ENCODE measurements around the gene REG4. TPM values are rescaled to one million over a fixed set of nuclear protein-coding genes. Genes with fewer than 3 reads are reported as not detected.

Gene REG4
- total and polyA plus RNA-seq, 11 donors = 0.07 TPM; not detected in 10

DNA sequence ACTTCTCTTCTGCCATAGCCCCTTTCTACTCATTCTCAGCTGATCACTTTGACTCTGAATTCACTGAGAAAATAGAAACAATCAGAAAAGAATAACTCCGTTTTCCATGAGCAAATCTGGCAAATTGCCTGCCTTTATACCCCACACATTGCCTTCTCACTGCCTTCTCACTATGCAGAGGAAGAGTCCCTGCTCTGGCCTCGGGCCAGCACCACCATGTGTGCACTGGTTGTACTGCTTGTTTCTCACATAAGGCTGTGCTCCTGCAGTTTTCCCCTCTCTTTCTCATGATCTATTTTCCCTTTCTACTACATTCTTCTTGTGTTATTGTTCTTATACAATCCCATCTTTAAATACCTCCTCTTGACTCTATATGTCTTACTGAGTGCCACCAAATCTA, 40.2 kb downstream of the REG4 start:
- intact Hi-C loops (cut with DNase I) = no loop called here
- DNase-seq (peak in 2 of 5 donors; percentile 41 to 54), ATAC-seq (peak in 1 of 4 donors; percentile 30)
- peaks cover 0 to 30% (median 6%) of the 10 kb centered on the region in 12 donors for H3K4me1 ChIP-seq
- no peaks in the 10 kb centered on the region for H3K27me3 ChIP-seq
- TF ChIP-seq, protein P1, sequence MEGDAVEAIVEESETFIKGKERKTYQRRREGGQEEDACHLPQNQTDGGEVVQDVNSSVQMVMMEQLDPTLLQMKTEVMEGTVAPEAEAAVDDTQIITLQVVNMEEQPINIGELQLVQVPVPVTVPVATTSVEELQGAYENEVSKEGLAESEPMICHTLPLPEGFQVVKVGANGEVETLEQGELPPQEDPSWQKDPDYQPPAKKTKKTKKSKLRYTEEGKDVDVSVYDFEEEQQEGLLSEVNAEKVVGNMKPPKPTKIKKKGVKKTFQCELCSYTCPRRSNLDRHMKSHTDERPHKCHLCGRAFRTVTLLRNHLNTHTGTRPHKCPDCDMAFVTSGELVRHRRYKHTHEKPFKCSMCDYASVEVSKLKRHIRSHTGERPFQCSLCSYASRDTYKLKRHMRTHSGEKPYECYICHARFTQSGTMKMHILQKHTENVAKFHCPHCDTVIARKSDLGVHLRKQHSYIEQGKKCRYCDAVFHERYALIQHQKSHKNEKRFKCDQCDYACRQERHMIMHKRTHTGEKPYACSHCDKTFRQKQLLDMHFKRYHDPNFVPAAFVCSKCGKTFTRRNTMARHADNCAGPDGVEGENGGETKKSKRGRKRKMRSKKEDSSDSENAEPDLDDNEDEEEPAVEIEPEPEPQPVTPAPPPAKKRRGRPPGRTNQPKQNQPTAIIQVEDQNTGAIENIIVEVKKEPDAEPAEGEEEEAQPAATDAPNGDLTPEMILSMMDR (IDR thresholded peaks at IDR 0.05) = no peak
- TF ChIP-seq POLR2A (IDR thresholded peaks at IDR 0.05) = no peak
- 33 to 38% (median 37%) methylated on average over 2 of the region's 2 CpGs for WGBS, 4 donors
- no peaks in the 10 kb centered on the region for H3K9me3 ChIP-seq
- no peak overlapping the region for H3K27ac ChIP-seq
- H3K36me3 ChIP-seq = no peaks in the 10 kb centered on the region
- no peak overlapping the region for H3K4me3 ChIP-seq

DNA sequence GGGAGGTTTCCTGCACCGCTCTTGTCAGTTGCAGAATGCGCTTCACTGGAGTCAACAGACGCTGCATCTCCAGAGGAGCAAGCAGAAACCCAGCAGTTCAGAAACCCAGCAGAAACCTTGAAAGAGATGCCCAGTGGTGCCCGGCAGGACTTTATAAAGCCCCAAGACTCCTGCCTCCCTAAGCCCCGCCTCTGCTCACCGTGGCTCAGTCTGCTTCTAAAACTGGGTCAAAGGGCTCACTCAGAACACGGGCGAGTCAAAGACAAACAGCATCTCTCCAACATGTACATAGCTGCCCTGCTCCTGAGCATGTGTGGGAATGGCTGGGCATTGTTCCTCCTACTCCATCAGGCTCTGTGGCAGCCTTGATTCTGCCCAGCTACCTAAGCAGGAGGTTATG, 42.5 kb downstream of the REG4 start, which contains the start of gene HMGCS2:
Gene HMGCS2, minus strand, starts transcription at position 128 of the 400 bp plus-strand sequence. Its CDS starts 61 bp downstream, at position 67.
- Histone ChIP-seq H3K4me3 (peak within 1 kb of the TSS in 2 of 12 donors; percentile 29 to 58), H3K4me1 (peaks cover 0 to 25% (median 5%) of the 10 kb centered on the region in 12 donors), H3K27me3 (no peaks in the 10 kb centered on the region), H3K9me3 (peaks cover 0 to 10% (median 0%) of the 10 kb centered on the region in 12 donors), H3K36me3 (no peaks in the 10 kb centered on the region), H3K27ac (peak within 1 kb of the TSS in 3 of 12 donors; percentile 3 to 57 (median 45))
- intact Hi-C loops (cut with DNase I) = no loop called here
- TF ChIP-seq POLR2A (IDR thresholded peaks at IDR 0.05) = no peak
- TF ChIP-seq, protein P1 (IDR thresholded peaks at IDR 0.05) = no peak
- peak in 3 of 4 donors; percentile 44 to 82 (median 62) for ATAC-seq
- WGBS, 4 donors = 58 to 82% (median 63%) methylated on average over 4 to 8 of the region's 8 CpGs
- DNase-seq = peak in 2 of 5 donors; percentile 39 to 48

DNA sequence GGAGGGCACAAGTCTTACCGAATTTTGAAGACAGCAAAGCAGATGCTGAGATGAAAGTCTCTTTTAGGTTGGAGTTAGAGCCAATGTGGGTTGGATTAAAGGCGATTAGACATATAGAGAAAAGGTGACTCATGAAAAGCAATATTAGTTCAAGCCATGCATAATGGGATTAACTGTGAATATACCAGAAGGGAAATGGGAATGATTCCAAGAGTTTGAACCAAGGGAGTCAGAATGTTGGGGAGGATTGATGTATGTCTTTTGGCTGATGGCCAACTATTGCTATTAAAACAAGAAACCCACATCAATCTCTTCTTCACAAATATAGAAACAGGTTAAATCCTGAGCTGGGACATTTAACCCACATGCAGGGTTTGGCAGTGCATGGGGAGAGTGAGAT, 43.8 kb downstream of the REG4 start:
- Histone ChIP-seq H3K4me3 (peak overlapping the region in 1 of 12 donors; percentile 58), H3K36me3 (no peaks in the 10 kb centered on the region), H3K4me1 (peaks cover 0 to 20% (median 4%) of the 10 kb centered on the region in 12 donors), H3K9me3 (peaks cover 0 to 10% (median 0%) of the 10 kb centered on the region in 12 donors), H3K27me3 (no peaks in the 10 kb centered on the region), H3K27ac (peak overlapping the region in 1 of 12 donors; percentile 54)
- WGBS, 4 donors = 74 to 76% (median 74%) methylated on average over 2 of the region's 2 CpGs
- DNase-seq (no peak), ATAC-seq (no peak)
- TF ChIP-seq, protein P1 (IDR thresholded peaks at IDR 0.05) = no peak
- no peak for TF ChIP-seq POLR2A (IDR thresholded peaks at IDR 0.05)
- intact Hi-C loops (cut with DNase I) = no loop called here

DNA sequence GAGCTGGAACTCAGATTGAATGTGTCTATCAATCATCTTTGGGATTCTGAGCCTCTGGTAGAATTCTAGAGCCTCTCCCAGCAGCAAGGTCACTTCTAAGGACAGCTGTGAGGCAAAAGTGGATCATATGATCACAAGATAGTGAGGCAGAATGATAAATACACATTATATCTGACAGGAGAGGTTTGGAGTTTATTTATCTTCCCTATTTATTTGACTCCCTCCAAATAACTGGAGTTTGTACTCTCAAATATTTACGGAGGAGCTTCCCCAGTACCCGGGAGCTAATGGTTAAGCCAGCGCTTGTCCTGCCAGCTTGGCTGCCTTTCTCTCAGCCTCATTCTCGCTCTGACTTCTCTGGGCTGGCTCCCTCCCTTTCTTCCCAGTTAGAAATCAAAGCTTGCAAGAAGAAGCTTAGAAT, 44.9 kb downstream of the REG4 start:
- TF ChIP-seq, protein P1 (IDR thresholded peaks at IDR 0.05) = no peak
- TF ChIP-seq POLR2A (IDR thresholded peaks at IDR 0.05) = no peak
- peaks cover 0 to 12% (median 4%) of the 10 kb centered on the region in 12 donors for H3K4me1 ChIP-seq
- no peaks in the 10 kb centered on the region for H3K27me3 ChIP-seq
- no peak for DNase-seq
- WGBS, 4 donors = 36 to 48% (median 40%) methylated on average over 4 of the region's 4 CpGs
- intact Hi-C loops (cut with DNase I) = no loop called here
- H3K4me3 ChIP-seq = peak overlapping the region in 4 of 12 donors; percentile 6 to 58 (median 8)
- H3K36me3 ChIP-seq = no peaks in the 10 kb centered on the region
- H3K27ac ChIP-seq = peak overlapping the region in 9 of 12 donors; percentile 18 to 71 (median 54)
- ATAC-seq = peak in 3 of 4 donors; percentile 45 to 72 (median 56)
- peaks cover 0 to 10% (median 0%) of the 10 kb centered on the region in 12 donors for H3K9me3 ChIP-seq

All from heart left ventricle (tissue), 16 donors.